Measurements from ENCODE around the gene ETFA. TPM values are rescaled to one million over a fixed set of nuclear protein-coding genes. Genes with fewer than 3 reads are reported as not detected.

The ETFA gene
- total RNA-seq, result 100 to 1,000 TPM; 179 to 261 (median 227) TPM

DNA sequence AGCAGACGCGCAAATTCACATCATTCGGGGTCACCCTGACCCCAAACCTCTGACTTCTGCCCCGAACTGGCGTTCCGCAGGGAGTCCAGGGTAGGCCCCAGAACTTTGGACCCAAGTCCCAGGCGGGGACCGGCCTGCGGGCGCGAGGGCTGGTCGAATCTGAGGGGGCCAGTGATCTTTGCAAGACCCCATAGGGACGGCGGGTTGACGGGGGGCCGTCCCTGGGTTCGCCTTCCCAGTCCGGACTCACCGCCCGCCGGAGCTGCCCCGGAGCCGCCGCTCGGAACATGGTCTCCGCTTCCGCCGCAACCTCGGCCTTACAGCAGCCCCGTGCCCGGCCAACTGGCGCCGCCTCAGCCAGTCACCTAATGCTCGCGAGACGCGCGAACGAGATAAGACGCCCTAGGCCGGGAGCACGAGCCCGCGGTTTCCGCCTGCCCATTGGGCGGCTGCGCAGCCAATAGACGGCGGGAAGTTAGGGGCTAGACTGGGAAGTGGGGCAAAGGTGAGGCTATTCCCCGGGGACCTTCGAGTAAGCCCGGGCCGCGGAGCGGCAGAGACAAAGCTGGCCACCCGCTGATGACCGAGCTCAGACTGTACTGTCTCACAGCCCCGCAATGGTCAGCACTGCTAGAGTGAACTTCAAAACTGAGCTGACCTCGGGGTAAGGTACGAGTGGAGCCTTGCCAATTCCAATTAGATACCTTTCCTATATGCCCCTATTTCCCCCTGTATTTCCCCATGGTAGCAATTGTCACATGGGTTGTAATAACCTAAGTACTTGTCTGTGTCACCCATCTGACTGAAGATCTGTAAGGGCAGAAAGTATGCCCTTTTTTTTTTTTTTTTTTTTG, at the start of gene ETFA:
TSS of gene ETFA (minus strand) at position 370 of the 854 bp plus-strand sequence. CDS start at position 289, 81 bp downstream.
- TF ChIP-seq, protein P1, sequence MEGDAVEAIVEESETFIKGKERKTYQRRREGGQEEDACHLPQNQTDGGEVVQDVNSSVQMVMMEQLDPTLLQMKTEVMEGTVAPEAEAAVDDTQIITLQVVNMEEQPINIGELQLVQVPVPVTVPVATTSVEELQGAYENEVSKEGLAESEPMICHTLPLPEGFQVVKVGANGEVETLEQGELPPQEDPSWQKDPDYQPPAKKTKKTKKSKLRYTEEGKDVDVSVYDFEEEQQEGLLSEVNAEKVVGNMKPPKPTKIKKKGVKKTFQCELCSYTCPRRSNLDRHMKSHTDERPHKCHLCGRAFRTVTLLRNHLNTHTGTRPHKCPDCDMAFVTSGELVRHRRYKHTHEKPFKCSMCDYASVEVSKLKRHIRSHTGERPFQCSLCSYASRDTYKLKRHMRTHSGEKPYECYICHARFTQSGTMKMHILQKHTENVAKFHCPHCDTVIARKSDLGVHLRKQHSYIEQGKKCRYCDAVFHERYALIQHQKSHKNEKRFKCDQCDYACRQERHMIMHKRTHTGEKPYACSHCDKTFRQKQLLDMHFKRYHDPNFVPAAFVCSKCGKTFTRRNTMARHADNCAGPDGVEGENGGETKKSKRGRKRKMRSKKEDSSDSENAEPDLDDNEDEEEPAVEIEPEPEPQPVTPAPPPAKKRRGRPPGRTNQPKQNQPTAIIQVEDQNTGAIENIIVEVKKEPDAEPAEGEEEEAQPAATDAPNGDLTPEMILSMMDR (IDR thresholded peaks at IDR 0.05 in 4 of 5, conservative IDR thresholded peaks at IDR 0.05 in 1 of 5), result no peak
- peak; percentile 98 to 99 for TF ChIP-seq POLR2A (IDR thresholded peaks at IDR 0.05)
- DNase-seq (peak; percentile 96 to 98), ATAC-seq (peak; percentile 93 to 95)
- H3K4me1 ChIP-seq, result peaks cover 27 to 31% of the 10 kb centered on the region in 2 donors
- H3K4me3 ChIP-seq, result peak within 1 kb of the TSS; percentile 74 to 97 (median 78)
- H3K27ac ChIP-seq, result peak within 1 kb of the TSS; percentile 87 to 94 (median 90)
- in situ Hi-C loops (cut with MboI; ENCODE audit: low sequenced_read_pairs in 4 of 4) (loop anchor here in 1 of 4 donors (10.0 kb wide), 1 partner anchor 117 kb away; no protein-coding TSS in a partner anchor), intact Hi-C loops (cut with DNase I; ENCODE audit: low total_unique reads) (loop anchor here (2.0 kb wide), 1 partner anchor 121 kb away; no protein-coding TSS in a partner anchor)
- no peaks in the 10 kb centered on the region for H3K9me3 ChIP-seq
- H3K36me3 ChIP-seq, result no peaks in the 10 kb centered on the region
- H3K27me3 ChIP-seq, result no peaks in the 10 kb centered on the region

DNA sequence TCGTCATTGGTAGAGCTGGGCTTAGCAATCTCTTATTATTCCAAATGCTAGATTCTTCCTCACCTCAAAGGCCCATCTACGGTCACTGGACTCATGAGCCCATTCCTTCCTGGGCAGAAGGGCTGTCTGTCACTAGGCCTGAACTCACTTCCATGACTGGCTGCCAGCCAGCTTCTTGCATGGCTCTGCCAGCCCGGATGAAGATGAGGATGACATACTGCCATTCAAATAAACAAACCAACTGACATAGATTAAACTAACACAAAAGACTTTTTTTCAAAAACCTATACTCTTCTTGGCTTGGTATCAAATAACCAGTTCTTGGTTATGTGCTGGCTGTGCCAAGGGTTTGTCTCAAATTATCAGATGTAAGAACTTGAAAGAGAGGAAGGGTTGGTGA, 49.1 kb upstream of the ETFA start:
- Histone ChIP-seq H3K27me3 (no peaks in the 10 kb centered on the region), H3K27ac (no peak overlapping the region), H3K4me1 (no peaks in the 10 kb centered on the region), H3K9me3 (no peaks in the 10 kb centered on the region), H3K36me3 (no peaks in the 10 kb centered on the region), H3K4me3 (no peak overlapping the region)
- TF ChIP-seq, protein P1 (IDR thresholded peaks at IDR 0.05 in 4 of 5, conservative IDR thresholded peaks at IDR 0.05 in 1 of 5), result no peak
- no peak for ATAC-seq
- in situ Hi-C loops (cut with MboI; ENCODE audit: low sequenced_read_pairs in 4 of 4), result no loop called here
- intact Hi-C loops (cut with DNase I; ENCODE audit: low total_unique reads), result no loop called here
- no peak for DNase-seq

DNA sequence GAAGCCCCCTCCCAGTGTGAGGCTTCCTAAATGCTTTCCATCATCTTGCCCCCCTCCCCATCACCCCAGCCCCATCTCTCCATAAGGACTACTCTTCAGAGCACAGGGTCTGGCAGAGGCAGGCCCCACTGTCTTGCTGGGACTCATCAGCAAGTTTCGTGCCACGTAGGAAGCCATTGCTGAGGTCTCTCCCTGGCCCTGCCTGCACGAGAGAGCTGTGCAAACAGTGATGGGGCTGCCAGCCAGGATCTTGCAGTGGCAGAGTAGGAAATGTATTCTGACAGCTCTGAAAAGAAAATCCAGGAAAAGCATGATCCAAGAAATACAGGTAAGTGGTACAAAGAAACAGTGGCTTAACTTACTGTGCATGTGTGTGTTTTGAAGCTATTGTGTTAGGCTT, 47.9 kb upstream of the ETFA start:
- ATAC-seq (no peak), DNase-seq (no peak)
- Histone ChIP-seq H3K27ac (no peak overlapping the region), H3K27me3 (peaks cover 0 to 2% (median 0%) of the 10 kb centered on the region in 3 donors), H3K4me3 (no peak overlapping the region), H3K9me3 (no peaks in the 10 kb centered on the region), H3K36me3 (peaks cover 0 to 1% of the 10 kb centered on the region in 2 donors), H3K4me1 (no peaks in the 10 kb centered on the region)
- TF ChIP-seq, protein P1 (IDR thresholded peaks at IDR 0.05 in 4 of 5, conservative IDR thresholded peaks at IDR 0.05 in 1 of 5), result no peak
- no peak for TF ChIP-seq POLR2A (IDR thresholded peaks at IDR 0.05)
- in situ Hi-C loops (cut with MboI; ENCODE audit: low sequenced_read_pairs in 4 of 4), result no loop called here
- intact Hi-C loops (cut with DNase I; ENCODE audit: low total_unique reads), result no loop called here

DNA sequence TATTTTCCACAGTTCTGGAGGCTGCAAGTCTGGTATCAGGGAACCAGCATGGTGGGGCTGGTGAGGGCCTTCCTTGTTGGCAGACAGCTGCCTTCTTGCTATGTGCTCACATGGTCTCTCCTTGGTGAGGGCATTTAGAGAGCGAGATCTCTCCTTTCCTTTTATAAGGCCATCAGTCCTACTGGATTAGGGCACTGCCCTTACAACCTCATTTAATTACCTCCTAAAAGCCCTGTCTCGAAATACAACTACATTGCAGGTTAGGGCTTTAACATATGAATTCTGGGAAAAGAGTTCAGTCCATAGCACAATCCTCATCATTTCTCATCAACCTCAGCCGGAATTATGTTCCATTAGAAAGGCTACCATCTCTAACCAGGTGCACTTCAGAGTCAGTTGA, 47.2 kb upstream of the ETFA start:
- H3K27me3 ChIP-seq, result peaks cover 0 to 2% (median 0%) of the 10 kb centered on the region in 3 donors
- in situ Hi-C loops (cut with MboI; ENCODE audit: low sequenced_read_pairs in 4 of 4) (no loop called here), intact Hi-C loops (cut with DNase I; ENCODE audit: low total_unique reads) (no loop called here)
- no peak overlapping the region for H3K4me3 ChIP-seq
- TF ChIP-seq, protein P1 (IDR thresholded peaks at IDR 0.05 in 4 of 5, conservative IDR thresholded peaks at IDR 0.05 in 1 of 5), result no peak
- TF ChIP-seq POLR2A (IDR thresholded peaks at IDR 0.05), result no peak
- DNase-seq, result no peak
- H3K9me3 ChIP-seq, result no peaks in the 10 kb centered on the region
- H3K4me1 ChIP-seq, result no peaks in the 10 kb centered on the region
- no peak overlapping the region for H3K27ac ChIP-seq
- H3K36me3 ChIP-seq, result peaks cover 0 to 5% of the 10 kb centered on the region in 2 donors
- ATAC-seq, result no peak

Measured in gastrocnemius medialis (tissue), 4 donors.